ENCODE data around the gene DUSP19.

DNA sequence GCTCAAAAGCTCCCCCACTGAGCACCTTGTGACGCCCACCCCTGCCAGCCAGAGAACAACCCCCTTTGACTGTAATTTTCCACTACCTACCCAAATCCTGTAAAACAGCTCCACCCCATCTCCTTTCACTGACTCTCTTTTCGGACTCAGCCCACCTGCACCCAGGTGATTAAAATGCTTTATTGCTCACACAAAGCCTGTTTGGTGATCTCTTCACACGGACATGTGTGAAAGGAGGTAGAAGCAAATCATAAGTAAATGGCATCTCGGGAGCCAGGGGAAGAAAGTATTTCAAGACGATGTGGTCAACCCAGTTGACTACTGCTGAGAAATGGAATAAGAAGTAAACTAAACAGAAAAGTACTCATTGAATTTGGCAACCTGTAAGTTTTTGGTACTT, 29.1 kb upstream of the DUSP19 start:
- TF ChIP-seq, protein P1, sequence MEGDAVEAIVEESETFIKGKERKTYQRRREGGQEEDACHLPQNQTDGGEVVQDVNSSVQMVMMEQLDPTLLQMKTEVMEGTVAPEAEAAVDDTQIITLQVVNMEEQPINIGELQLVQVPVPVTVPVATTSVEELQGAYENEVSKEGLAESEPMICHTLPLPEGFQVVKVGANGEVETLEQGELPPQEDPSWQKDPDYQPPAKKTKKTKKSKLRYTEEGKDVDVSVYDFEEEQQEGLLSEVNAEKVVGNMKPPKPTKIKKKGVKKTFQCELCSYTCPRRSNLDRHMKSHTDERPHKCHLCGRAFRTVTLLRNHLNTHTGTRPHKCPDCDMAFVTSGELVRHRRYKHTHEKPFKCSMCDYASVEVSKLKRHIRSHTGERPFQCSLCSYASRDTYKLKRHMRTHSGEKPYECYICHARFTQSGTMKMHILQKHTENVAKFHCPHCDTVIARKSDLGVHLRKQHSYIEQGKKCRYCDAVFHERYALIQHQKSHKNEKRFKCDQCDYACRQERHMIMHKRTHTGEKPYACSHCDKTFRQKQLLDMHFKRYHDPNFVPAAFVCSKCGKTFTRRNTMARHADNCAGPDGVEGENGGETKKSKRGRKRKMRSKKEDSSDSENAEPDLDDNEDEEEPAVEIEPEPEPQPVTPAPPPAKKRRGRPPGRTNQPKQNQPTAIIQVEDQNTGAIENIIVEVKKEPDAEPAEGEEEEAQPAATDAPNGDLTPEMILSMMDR (IDR thresholded peaks at IDR 0.05; ENCODE audit: low read depth, low read length, poor library complexity, severe bottlenecking): no peak
- TF ChIP-seq EZH2phosphoT487 (IDR thresholded peaks at IDR 0.05; ENCODE audit: borderline replicate concordance, low read length): no peak

All from DOHH2 (cell line).